Endometrial microvascular endothelial cells (primary cell): ENCODE measurements around the gene SERPINA5. TPM values are rescaled to one million over a fixed set of nuclear protein-coding genes. Genes with fewer than 3 reads are reported as not detected.

ENCODE experiments used
- in situ Hi-C: cut with HindIII; loops from 2 replicates; pipeline ENCODE4 v1.10.0; 2017; ENCODE audit warnings: low sequenced_read_pairs, low pct_unique_long_range_greater_than_20kb; ENCODE audit errors: inconsistent ontology term
- total RNA-seq: library from RNA; depleted of rRNA; stranded (reverse); fragments of >200 nt; gene quantifications from one replicate; pipeline ENCODE4 v1.2.3, GENCODE V29; 2015; ENCODE audit errors: inconsistent ontology term

The SERPINA5 gene
- total RNA-seq, 1 donor from 2014 or later = 0.09 TPM

DNA sequence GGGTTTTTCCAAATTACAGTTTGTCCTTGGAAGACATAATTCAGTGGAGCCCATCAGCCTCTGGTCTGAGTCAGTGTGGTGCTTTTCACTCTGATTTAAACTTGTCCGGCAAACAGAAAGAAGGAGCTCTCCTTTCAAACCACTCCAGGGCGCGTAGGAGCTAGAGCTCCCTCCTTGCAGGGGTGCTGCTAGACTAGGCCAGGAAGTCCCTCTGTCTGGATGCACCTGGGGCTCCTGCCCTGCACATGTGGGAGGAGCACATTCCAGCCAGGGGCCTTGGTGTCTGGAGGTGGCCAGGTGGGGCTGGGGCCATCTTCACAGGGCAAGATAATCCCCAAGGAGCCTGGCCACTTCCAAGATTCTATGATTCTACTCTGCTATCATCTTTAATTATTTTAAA is 34.0 kb downstream of the SERPINA5 start:
- in situ Hi-C loops = no loop called here

DNA sequence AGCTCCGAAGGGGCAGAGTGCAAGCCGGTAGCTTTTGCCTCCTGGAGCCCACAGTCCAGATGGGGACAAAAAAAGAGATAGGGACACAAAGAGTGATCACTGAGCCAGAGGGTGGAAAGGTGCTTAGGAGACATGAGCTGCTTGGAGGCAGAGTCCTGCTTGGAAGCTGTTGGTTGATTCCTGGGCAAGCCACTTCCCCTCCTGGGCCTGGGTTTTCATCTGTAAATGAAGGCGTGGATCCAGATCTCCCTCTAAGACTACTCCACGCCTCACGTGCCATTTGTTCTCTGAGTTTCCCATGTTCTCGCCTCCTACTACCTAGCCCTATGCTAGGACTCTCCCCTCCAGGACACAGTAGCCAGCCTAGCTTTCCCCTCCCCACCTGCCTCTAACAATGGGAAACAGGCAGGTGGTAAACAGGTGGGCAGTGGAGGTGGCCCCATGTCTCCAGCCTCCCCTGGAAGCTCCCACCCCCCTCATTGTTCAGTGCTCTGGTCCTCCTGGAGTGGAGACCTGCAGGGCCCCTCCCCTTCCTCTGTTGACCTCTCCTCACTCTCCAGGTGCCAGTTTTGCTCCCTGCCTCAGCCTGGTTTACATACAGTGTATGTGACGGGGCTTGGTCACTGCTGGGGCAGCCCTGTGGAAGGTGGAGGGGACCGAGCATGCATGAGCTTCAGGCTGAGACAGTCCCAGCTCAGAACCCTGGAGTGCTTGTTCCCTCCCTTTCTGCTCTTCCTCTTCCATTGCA is 34.8 kb downstream of the SERPINA5 start:
- in situ Hi-C loops = no loop called here

DNA sequence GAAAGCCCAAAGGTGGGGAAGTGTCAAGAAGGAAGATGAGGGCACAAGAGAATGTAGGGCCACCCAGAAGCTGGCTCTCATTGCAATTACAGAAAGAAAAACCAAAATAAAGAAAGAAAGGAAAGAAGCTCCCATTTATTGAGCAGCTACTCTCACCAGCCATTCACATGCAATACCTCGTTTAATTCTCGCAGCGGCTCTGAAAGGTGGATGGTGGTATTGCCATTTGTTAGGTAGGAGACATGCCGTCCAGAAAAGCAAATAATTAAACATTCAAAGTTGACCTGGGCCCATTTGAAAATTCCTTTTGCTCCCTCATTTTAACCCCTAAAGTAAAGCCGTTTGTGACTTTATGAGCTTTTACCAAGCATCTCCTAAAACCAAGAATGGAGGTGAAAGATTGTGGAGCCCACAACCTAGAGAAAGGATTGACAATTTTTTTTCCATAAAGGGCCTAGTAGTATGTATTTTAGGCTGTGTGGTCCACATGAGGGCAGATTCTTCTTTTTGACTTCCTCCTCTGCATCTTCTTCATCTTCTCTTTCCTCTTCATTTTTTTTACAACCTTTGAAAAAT is 36.2 kb downstream of the SERPINA5 start:
- in situ Hi-C loops = no loop called here

DNA sequence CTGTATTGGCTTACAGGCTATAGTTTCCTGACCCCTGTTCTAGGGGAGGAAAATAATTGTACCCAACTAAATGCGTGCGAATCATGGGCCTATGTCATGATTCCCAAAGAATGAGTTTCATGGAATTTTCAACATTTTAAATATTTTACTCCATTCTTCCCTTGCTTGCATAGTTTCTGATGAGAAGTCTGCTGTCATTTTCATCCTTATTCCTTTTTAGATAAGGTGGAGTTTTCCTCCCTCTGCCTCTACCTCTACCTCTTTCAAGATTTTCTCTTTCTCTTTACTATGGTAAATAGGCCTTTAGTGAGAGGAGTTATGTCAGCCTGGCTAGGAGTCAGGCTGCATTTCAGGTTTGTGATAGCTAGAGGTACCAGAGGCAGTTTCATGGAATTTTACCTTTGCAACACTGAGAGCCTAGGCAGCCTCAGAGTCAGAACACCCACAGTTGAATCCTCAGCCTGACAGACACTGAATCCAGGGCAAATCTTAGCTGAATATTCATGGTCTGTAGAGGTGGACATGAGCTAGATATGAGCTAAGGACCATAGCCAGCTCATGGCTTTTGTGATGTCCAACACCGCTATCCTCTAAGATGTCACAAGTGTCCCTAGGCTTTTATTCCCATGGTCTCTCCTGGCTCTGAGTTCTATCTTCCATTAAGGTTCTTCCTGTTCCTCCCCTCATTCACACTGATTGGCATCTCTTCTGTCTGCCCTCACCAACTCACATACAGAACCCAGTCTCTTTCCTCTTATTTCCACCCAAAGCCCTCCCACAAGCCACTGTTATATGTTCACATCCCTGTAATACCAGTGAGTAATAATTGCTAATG is 37.0 kb downstream of the SERPINA5 start:
- in situ Hi-C loops = no loop called here

DNA sequence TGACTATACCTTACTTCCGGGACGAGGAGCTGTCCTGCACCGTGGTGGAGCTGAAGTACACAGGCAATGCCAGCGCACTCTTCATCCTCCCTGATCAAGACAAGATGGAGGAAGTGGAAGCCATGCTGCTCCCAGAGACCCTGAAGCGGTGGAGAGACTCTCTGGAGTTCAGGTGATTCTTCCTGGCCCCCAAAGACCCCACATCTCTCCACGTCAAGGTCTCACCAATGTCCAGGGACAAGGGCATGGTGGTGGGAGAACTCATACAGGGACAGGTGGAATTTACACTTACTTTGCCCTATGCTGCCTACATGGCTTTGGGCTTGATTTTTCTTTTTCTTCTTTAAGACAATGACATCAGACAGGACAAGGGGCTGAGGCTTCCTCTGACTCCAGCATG is 38.1 kb downstream of the SERPINA5 start:
- in situ Hi-C loops = no loop called here

DNA sequence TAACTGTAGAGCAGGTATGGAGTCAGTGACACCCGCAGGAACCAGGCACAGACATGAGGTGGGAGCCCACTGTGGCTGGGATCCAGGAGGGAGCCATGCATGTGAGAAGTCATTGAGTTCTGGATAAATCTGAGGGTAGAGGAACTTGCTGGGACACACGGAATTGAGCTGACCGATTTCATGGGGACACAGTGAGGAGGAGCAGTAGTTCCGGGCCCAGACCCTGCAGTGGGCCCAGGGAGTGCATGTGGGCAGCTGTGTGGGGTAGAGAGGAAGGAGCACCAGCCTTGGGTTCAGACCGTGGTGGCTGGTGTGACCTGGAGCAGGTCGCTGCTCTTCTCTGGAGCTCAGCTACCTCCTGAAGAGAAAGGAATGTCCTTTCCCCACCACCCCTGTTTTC is 39.4 kb downstream of the SERPINA5 start:
- in situ Hi-C loops = no loop called here

DNA sequence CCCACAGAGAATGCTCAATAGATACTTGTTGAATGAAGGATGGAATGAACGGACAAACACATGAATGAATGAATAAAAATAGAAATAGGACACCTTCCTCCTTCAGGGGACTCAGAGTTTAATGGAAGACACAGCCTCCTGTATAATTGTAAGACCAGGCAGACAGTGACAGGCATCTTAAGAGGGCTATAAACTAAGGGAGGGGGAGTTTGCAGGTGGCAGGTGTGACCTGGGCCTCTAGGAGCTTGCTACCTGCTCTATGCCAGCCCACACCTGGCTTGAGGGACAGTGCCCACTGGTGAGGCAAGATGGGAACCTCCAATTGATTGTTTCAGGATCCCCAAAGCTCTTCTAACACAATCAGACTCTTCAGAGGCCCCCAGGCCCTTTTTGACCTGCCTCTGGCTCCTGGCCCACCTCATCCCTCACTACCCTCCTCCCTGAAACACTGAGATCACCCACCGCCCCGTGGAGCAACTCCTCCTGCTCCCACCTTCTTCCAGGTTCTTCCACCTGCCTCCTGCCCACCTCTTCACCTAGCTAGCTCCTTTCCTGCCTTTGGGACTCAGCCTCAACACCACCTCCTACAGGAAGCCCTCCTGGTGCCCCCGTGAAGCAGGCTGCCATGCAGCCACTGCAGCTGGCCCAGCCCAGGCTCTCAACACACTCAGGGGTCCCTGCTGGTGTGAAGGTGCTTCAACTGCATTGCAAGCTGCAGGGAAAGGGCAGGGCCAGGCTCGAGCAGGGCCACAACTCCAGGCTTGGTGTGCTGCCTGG is 40.3 kb downstream of the SERPINA5 start:
- in situ Hi-C loops = no loop called here

DNA sequence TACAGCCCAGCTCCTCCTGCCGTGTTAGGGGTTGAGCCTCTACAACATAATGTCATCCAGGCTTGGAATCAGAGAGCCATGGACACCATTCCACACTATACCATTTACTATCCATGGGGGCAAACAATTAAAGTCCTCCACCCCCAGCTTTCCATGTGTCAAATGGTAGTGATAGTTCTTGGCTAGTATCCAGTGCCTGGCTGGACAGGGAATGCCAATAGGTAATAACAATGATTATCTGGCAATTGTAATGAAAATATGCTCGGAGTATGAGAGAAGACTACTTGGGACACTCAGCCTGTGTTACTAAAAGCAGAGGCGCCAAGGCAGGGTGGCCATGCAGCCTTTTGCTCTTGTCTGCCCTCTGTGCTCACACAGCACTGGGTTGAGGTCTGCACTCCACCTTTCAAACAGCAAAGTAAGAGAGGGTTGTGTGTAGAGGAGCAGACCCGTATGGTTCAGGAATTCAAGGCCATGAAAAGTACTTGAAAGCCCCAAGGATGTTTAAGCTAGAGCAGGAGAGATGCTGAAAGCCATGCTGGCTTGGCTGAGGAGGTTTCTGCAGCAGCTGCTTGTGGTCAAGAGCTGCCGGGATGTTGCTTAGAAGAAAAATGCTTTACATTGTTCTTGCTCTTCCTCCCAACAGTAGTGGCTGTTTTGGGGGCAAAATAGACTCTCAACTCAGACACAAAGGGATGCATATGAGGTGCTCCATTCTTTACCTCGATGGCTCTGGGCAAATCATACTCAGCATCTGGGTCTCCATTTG is 41.6 kb downstream of the SERPINA5 start:
- in situ Hi-C loops = no loop called here

DNA sequence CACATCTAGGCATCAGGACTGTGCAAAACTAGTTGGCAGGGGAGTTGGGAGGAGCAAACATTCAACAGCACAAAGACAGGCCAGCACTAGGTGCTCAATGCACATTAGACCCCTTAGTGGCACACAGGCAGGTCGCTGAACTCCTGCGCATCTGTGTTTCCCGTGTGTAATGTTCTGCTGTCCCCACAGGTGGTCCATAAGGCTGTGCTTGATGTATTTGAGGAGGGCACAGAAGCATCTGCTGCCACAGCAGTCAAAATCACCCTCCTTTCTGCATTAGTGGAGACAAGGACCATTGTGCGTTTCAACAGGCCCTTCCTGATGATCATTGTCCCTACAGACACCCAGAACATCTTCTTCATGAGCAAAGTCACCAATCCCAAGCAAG is 42.2 kb downstream of the SERPINA5 start:
- in situ Hi-C loops = no loop called here

DNA sequence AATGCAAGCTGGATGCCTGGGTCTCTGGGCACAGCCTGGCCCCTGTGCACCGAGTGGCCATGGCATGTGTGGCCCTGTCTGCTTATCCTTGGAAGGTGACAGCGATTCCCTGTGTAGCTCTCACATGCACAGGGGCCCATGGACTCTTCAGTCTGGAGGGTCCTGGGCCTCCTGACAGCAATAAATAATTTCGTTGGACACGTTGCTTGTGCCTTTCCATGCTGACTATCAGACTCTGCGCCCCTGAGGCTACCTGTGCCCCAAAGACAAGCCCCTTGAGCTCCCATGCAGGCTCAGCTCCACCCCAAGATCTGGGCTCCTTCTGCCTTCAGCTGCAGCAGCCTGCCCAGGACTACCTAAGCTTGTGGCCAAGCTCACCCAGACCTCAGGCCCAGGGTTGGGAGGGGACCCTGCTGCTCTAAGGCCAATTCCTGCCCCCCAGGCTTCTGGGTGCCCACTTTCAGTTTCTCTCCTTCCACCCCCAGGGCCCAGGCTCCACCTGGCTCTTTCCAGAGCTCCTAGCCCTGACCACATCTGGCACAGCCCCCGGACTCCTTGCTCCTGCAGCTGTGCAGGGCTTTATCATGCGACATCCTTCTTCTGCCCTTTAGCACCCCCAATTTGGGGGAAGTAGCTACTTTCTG is 42.8 kb downstream of the SERPINA5 start:
- in situ Hi-C loops = no loop called here

DNA sequence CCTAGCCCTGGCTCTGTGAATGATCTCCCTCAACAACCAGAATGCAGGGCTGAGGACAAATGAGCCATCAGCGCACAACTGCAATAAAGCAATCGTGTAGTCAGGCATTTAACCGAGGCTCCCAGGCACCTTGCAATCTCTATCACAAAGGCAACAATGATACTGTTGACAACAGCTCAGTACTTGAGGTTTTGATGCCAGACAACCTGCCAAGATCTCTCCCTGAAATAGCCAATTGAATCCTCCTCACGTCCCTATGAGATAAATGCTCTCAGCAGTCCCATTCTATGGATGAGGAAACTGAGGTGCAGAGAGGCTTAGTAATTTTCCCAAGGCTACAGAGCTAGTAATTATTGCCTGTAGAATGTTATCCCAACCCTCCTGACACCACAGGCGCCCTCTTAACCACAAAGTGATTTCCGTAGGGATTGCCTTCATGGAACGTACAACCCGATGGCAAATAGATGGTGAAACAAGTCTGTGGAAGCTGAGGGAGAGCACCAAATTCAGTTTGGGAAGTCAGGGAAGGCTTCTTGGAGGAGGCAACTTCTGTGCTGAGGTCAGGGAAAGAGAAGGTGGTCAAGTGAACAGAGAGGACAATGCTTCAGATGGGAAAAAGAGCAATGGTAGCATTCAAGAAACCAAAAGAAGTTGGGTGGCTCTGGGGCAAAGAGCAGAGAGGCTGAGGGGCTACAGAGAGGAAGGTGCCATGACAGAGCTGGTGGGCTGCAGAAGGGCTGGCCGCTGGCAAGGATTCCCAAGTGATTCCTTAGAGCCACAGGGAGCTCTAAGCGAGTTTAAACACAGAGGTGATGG is 43.5 kb downstream of the SERPINA5 start:
- in situ Hi-C loops = no loop called here

DNA sequence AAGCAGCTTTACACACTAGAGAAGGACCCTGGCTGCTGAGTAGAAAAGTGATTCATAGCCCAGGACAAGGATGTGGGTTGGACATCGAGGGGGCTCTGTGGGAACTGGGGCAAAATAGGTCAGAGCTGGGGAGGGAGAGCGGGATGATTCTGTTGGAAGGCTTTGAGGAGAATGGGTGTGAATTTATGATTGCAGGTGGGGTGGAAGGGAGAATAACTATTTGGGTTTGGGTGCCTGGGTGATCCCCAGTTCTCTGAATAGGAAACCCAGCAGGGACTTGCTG is 44.1 kb downstream of the SERPINA5 start:
- in situ Hi-C loops = no loop called here

DNA sequence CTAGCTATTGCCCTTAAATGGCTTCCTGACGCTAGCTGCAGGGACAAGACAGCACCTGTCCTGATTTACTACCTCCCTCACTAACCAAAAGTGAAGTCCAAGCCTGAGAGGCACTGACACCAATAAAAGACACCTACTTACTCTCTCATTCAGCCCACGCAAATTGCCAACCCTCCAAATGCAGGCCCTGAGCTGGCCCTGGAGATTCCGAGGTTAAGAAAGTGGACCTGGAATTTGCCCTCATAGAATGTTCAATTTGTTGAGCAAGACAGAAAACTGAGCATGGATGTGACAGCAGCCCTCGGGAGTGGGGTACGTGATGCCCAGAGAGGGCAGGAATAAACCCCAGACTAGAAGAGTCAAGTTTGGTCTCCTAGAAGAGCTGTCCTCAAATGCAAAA is 47.4 kb downstream of the SERPINA5 start:
- in situ Hi-C loops = no loop called here

DNA sequence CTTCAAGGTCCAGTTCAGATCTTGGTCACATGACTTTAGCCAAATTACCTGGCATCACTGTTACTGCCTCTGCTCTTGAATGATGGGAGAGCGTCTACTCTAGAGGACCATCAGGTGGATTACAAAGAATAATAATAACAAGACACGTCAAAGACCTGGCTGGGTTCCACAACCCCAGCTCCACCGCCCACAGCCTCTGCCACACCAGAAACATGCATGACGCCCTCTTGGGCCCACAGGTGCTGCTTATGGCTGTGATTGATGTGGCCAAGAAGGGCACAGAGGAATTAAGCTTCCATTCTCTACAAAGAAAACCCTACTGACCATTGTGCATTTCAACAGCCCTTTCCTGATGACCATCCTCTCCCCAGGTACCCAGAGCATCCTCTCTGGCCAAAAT is 49.2 kb downstream of the SERPINA5 start:
- in situ Hi-C loops = no loop called here

DNA sequence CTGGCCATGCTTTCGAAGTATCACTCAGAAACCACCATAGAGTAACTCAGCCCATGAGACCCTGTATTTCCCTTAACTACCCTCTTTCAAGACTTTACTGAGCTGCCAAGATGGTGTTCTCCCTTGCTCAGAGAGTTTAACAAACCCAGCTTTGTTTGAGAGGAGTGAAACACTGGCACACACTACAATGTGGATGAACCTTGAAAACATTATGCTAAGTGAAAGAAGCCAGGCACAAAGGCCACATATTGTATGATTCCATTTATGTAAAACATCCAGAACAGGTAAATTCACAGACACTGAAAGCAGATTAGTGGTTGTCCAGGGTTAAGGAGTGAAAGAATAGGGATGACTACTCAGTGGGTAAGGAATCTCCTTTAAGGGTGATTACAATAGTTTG is 49.8 kb downstream of the SERPINA5 start:
- in situ Hi-C loops = no loop called here

DNA sequence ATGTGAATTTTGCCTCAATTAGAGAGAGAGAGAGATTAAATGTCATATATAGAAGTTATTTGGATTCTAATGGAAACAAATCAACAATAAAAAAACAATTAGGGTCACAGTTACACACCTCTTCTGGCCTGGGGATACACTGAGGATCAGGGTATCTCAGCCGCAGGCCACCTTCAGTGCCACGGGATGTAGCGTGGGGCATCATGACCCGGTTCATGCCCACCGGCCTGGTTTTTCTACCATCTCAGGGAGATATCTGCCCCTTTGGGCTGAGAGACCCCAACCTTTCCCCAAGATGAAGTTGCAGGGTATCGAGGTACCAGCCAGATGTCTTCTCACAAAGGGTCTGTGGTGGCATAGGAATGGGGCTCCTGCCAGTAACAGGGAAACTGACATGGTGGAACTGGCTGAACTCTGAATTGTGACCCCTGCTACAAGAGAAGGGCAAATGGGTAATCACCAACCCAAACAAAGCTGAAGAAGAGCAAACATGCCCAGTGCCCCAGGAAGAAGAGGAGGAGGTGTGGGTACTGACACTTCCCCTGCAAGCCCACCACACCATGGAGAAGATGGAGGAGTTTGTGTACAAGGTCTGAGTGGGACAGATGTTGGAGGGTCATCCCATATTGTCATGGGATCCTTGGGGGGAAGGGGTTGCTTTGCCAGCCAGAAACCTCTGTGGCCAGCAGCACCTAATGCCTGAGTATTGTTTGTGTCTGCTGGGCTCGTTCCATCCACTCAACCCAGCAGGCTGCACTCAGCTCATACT is 50.5 kb downstream of the SERPINA5 start:
- in situ Hi-C loops = no loop called here

DNA sequence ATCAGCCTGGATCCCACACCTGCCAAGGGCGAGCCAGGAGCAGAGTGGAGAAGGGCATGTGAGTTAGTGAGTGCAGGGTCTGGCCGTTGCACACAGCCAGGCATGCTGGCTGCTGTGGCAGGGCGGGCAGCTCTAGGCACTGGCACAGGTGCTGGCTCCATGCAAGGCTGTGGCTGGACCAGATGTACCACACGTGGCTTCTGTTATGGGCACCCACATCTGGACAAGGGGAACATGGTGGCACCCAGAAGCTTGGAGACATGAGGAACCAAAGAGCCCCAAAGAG is 51.0 kb downstream of the SERPINA5 start:
- in situ Hi-C loops = no loop called here
